SKM-1 treated with dmso at 0.1 percent for 144 hours (cell line): ENCODE data around the gene FBXL17.

Source experiments
- DNase-seq: peaks from one replicate; lab custom pipeline; 2025; ENCODE audit not compliant: unreplicated experiment; lab: John Stamatoyannopoulos, UW

The FBXL17 gene

GRCh38 chr5:108255468-108255867 lies 126.4 kb downstream of the FBXL17 start:
- no peak for DNase-seq

GRCh38 chr5:108251350-108251749 lies 130.5 kb downstream of the FBXL17 start:
- DNase-seq = no peak

- no peak for DNase-seq
Observed at GRCh38 chr5:108249785-108250426, 132.0 kb downstream of the FBXL17 start.

GRCh38 chr5:108249095-108249784 lies 132.7 kb downstream of the FBXL17 start:
- DNase-seq = no peak

- DNase-seq = no peak
Observed at GRCh38 chr5:108238936-108239887, 142.7 kb downstream of the FBXL17 start.

- no peak for DNase-seq
Observed at GRCh38 chr5:108238461-108238860, 143.4 kb downstream of the FBXL17 start.

- DNase-seq = no peak
Observed at GRCh38 chr5:108233617-108234155, 148.2 kb downstream of the FBXL17 start.

GRCh38 chr5:108232805-108233204 lies 149.1 kb downstream of the FBXL17 start:
- no peak for DNase-seq

- no peak for DNase-seq
Observed at GRCh38 chr5:108222011-108222410, 159.9 kb downstream of the FBXL17 start.

GRCh38 chr5:108220834-108221233 lies 161.1 kb downstream of the FBXL17 start:
- DNase-seq = no peak

GRCh38 chr5:108216890-108217289 lies 165.0 kb downstream of the FBXL17 start:
- no peak for DNase-seq

- DNase-seq = no peak
Observed at GRCh38 chr5:108214857-108215256, 167.0 kb downstream of the FBXL17 start.

- DNase-seq = no peak
Observed at GRCh38 chr5:108212775-108213346, 169.0 kb downstream of the FBXL17 start.

GRCh38 chr5:108206707-108207106 lies 175.2 kb downstream of the FBXL17 start:
- DNase-seq = no peak

- DNase-seq = no peak
Observed at GRCh38 chr5:108201721-108202120, 180.2 kb downstream of the FBXL17 start.

- DNase-seq = no peak
Observed at GRCh38 chr5:108196276-108196675, 185.6 kb downstream of the FBXL17 start.

- no peak for DNase-seq
Observed at GRCh38 chr5:108193021-108193795, 188.7 kb downstream of the FBXL17 start.

GRCh38 chr5:108184940-108185339 lies 197.0 kb downstream of the FBXL17 start:
- no peak for DNase-seq

- DNase-seq = no peak
Observed at GRCh38 chr5:108181975-108182374, 199.9 kb downstream of the FBXL17 start.

- no peak for DNase-seq
Observed at GRCh38 chr5:108174286-108174685, 207.6 kb downstream of the FBXL17 start.
